Breast epithelium (tissue), 4 donors: ENCODE results near the gene KCTD16. TPM values are rescaled to one million over a fixed set of nuclear protein-coding genes. Genes with fewer than 3 reads are reported as not detected.

Source experiments
- DNase-seq, 2 donors: peaks; one replicate each; pipeline ENCODE4 v3.0.0-alpha.2; 2019; ENCODE audit warnings: low spot score in 2 of 2
- H3K27ac ChIP-seq, 2 donors: fragments of 200-600 bp; sonication (generic) in 1 of 2; one replicate each; pipeline ENCODE4 v1.5.1; 2016 to 2019; ENCODE audit warnings: mild to moderate bottlenecking in 1 of 2
- H3K27me3 ChIP-seq, 2 donors: fragments of 200-600 bp; sonication (generic) in 1 of 2; one replicate each; pipeline versions ENCODE4 v1.5.1 to v1.6.0; 2017 to 2019; ENCODE audit warnings: control low read depth in 1 of 2, mild to moderate bottlenecking in 1 of 2
- H3K36me3 ChIP-seq: fragments of 200-600 bp; one replicate; pipeline ENCODE4 v1.5.1; 2019
- H3K4me1 ChIP-seq, 2 donors: fragments of 200-600 bp; sonication (generic); one replicate each; pipeline ENCODE4 v1.5.1; 2016 to 2019; ENCODE audit warnings: control low read depth in 1 of 2
- H3K4me3 ChIP-seq, 3 donors: fragments of 200-600 bp; sonication (generic); 1 replicate in 2 of 3; 2 replicates in 1 of 3; pipeline ENCODE4 v1.5.1; 2016 to 2019; ENCODE audit warnings: mild to moderate bottlenecking in 3 of 3, moderate library complexity in 2 of 3
- H3K9me3 ChIP-seq, 2 donors: fragments of 200-600 bp; sonication (generic) in 1 of 2; one replicate each; pipeline ENCODE4 v1.5.1; 2016 to 2019; ENCODE audit warnings: control low read depth in 1 of 2
- POLR2A ChIP-seq: fragments of 450-650 bp; IDR thresholded peaks from one replicate; pipeline ENCODE4 v1.6.1; 2016; ENCODE audit warnings: antibody characterized with exemption, mild to moderate bottlenecking, moderate library complexity
- POLR2AphosphoS5 ChIP-seq, 3 donors: sonication (generic); formaldehyde crosslinking; IDR thresholded peaks; one replicate each; pipeline ENCODE4 v1.6.1; 2017; ENCODE audit warnings: antibody characterized with exemption in 3 of 3
- intact Hi-C: fragments of 100-400 bp; cut with DNase I; formaldehyde crosslinking; loops from one replicate; pipeline ENCODE4 v1.15.1; 2023; ENCODE audit warnings: low total_unique reads
- total RNA-seq, 3 donors: library from RNA; depleted of rRNA; stranded (reverse); fragments of >200 nt; gene quantifications; one replicate each; pipeline ENCODE4 v1.1.0, GENCODE V29; 2016
- TF ChIP-seq, protein P1 (sequence below), 3 donors: fragments of 450-650 bp; IDR thresholded peaks; one replicate each; pipeline ENCODE4 v1.5.1; 2016 to 2017; ENCODE audit warnings: antibody characterized with exemption in 3 of 3, mild to moderate bottlenecking in 3 of 3, moderate library complexity in 3 of 3

Gene KCTD16
- total RNA-seq, 3 donors from 2014 or later = under 0.01 to 0.33 (median 0.32) TPM

DNA sequence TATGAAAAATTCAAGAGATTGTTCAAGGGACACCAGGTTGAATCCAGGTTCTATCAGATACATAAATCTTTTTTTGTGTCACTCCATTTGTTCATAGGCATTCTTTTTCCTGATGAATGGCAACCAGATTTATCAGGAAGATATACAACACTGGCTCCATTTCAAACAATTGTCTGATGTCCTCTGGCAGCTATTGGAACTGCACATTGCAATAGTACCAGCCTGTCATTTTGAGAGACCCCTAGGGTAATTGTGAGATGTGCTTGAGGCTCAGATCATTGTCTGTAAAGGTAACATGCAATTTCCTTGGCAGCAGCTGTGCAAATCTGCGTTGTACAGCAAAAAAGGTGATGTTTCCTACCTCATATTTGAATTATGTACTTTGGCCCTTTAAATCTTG lies 25.9 kb downstream of the KCTD16 start:
- H3K4me1 ChIP-seq = no peaks in the 10 kb centered on the region
- H3K4me3 ChIP-seq = no peak overlapping the region
- no peak overlapping the region for H3K27ac ChIP-seq
- intact Hi-C loops = no loop called here
- peaks cover 0 to 12% of the 10 kb centered on the region in 2 donors for H3K27me3 ChIP-seq
- H3K9me3 ChIP-seq = no peaks in the 10 kb centered on the region
- DNase-seq = no peak
- TF ChIP-seq, protein P1, sequence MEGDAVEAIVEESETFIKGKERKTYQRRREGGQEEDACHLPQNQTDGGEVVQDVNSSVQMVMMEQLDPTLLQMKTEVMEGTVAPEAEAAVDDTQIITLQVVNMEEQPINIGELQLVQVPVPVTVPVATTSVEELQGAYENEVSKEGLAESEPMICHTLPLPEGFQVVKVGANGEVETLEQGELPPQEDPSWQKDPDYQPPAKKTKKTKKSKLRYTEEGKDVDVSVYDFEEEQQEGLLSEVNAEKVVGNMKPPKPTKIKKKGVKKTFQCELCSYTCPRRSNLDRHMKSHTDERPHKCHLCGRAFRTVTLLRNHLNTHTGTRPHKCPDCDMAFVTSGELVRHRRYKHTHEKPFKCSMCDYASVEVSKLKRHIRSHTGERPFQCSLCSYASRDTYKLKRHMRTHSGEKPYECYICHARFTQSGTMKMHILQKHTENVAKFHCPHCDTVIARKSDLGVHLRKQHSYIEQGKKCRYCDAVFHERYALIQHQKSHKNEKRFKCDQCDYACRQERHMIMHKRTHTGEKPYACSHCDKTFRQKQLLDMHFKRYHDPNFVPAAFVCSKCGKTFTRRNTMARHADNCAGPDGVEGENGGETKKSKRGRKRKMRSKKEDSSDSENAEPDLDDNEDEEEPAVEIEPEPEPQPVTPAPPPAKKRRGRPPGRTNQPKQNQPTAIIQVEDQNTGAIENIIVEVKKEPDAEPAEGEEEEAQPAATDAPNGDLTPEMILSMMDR (IDR thresholded peaks at IDR 0.05) = no peak
- TF ChIP-seq POLR2A (no peak), POLR2AphosphoS5 (IDR thresholded peaks at IDR 0.05) (no peak)
- no peaks in the 10 kb centered on the region for H3K36me3 ChIP-seq

DNA sequence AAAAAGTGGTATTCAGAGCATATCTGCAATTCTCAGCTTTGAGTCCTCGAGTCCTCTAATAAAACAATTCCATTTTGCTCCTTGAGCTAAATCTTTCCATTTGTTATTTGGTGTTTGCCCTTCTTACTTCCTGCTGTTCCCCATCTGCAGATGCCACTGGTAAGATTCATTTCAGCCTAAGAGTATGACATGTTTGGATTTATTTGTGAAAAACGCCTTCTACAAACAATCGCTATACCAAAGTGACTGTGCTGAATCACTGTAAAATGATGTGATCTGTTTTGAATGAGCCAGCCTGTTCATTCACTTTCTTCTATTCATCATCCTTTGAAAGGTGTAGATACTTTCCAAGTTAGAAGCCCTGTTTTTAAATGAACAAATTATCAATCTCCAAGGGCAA lies 27.7 kb downstream of the KCTD16 start:
- DNase-seq = no peak
- no peaks in the 10 kb centered on the region for H3K36me3 ChIP-seq
- TF ChIP-seq, protein P1 (IDR thresholded peaks at IDR 0.05) = no peak
- TF ChIP-seq POLR2A = no peak
- TF ChIP-seq POLR2AphosphoS5 (IDR thresholded peaks at IDR 0.05) = no peak
- no peak overlapping the region for H3K27ac ChIP-seq
- no peaks in the 10 kb centered on the region for H3K4me1 ChIP-seq
- no peak overlapping the region for H3K4me3 ChIP-seq
- H3K9me3 ChIP-seq = no peaks in the 10 kb centered on the region
- peaks cover 0 to 12% of the 10 kb centered on the region in 2 donors for H3K27me3 ChIP-seq
- intact Hi-C loops = no loop called here

DNA sequence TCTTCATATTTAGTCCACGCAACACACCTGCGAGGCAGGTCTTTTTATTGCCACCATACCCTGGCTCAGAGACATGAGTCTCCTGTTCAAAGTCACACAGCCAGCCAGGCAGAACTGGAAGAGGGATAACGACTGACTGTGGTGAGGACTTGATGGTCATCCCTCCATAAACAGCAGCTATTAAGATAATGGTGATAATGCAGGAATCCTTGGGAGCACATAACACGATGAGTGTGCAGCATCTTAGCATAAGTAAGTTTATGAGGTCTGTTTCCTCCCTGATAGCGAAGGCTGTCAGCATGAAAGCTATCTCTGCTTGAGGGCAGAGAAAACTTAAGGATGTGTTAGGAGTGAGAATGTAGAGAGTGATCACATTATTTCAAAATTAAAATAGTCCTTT lies 30.9 kb downstream of the KCTD16 start:
- Histone ChIP-seq H3K36me3 (no peaks in the 10 kb centered on the region), H3K27me3 (peaks cover 0 to 27% of the 10 kb centered on the region in 2 donors), H3K27ac (no peak overlapping the region), H3K4me3 (no peak overlapping the region), H3K9me3 (no peaks in the 10 kb centered on the region), H3K4me1 (no peaks in the 10 kb centered on the region)
- no peak for DNase-seq
- intact Hi-C loops = no loop called here
- TF ChIP-seq POLR2AphosphoS5 (IDR thresholded peaks at IDR 0.05) (no peak), POLR2A (no peak)
- TF ChIP-seq, protein P1 (IDR thresholded peaks at IDR 0.05) = no peak

DNA sequence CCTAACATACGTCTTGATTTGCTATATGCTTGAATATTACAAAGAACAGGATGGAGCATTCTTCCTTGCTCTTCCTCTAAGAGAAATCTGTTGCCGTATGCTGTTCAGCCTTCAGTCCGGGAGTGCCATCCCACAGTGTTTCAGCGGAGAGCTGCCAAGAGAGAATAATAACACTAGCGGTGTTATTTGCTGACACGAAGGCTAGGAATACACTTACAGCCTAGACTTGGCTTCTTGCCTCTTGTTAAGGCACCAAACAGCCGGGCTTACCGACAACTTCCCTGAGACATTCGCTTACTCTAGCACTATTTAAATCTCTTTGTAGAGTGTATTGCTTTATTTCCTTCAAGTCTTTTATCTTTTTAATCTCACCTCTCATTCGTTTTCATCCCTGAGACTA lies 31.4 kb downstream of the KCTD16 start:
- Histone ChIP-seq H3K27ac (no peak overlapping the region), H3K36me3 (no peaks in the 10 kb centered on the region), H3K4me3 (no peak overlapping the region), H3K4me1 (no peaks in the 10 kb centered on the region), H3K27me3 (peaks cover 0 to 32% of the 10 kb centered on the region in 2 donors), H3K9me3 (no peaks in the 10 kb centered on the region)
- TF ChIP-seq POLR2A = no peak
- TF ChIP-seq, protein P1 (IDR thresholded peaks at IDR 0.05) = no peak
- intact Hi-C loops = no loop called here
- DNase-seq = no peak

DNA sequence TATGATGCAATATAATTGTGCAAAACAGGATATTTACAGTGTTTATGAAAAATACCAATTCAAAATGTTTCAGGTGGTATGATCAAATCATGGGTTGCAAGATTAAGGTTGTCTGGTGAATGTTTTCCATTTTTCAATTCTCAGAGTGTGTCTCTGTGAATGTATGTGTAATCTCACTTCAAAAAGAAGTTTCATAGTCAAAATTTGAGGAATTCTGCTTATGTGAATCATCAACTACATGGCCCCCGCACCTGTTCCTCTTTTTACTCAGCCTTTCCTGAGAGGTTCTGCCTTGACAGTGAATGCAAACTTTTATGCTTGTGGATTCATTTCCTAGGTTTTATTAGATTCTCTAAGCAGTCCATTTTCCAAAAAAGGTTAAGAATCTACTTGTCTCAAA lies 32.1 kb downstream of the KCTD16 start:
- peaks cover 0 to 38% of the 10 kb centered on the region in 2 donors for H3K27me3 ChIP-seq
- intact Hi-C loops = no loop called here
- no peaks in the 10 kb centered on the region for H3K4me1 ChIP-seq
- TF ChIP-seq POLR2A (no peak), POLR2AphosphoS5 (IDR thresholded peaks at IDR 0.05) (no peak)
- TF ChIP-seq, protein P1 (IDR thresholded peaks at IDR 0.05) = no peak
- H3K9me3 ChIP-seq = no peaks in the 10 kb centered on the region
- no peaks in the 10 kb centered on the region for H3K36me3 ChIP-seq
- no peak for DNase-seq
- H3K27ac ChIP-seq = no peak overlapping the region
- no peak overlapping the region for H3K4me3 ChIP-seq
